T-cell (primary cell): ENCODE results near the gene MIER2. TPM values are rescaled to one million over a fixed set of nuclear protein-coding genes. Genes with fewer than 3 reads are reported as not detected.

Source experiments
- ATAC-seq, 4 experiments: fragments of 200-7000 bp in 3 of 4; fragments of 150-1000 bp in 1 of 4; cut with Tn5 transposase; replicated peaks in 1 of 4; 1 replicate in 3 of 4; 2 replicates in 1 of 4; pipeline ENCODE4 v1.10.0; 2021; ENCODE audit warnings: moderate library complexity in 3 of 4, mild to moderate bottlenecking in 2 of 4, moderate number of reproducible peaks in 1 of 4
- CTCF ChIA-PET, 2 donors: fragments of 300-600 bp; sonication (Branson Sonifier 250); formaldehyde crosslinking; loops; one replicate each; lab custom pipeline; 2022; ENCODE audit warnings: antibody characterized with exemption in 2 of 2; lab: Charles Lee
- POLR2A ChIA-PET, 2 donors: fragments of 300-600 bp; sonication (Branson Sonifier 250); formaldehyde crosslinking; loops; one replicate each; lab custom pipeline; 2022; ENCODE audit warnings: antibody characterized with exemption in 2 of 2; lab: Charles Lee
- DNase-seq, 35 experiments: peaks; one replicate each; pipeline versions ENCODE4 v3.0.0 to v3.0.0-alpha.2; 2013 to 2023
- H3K27ac ChIP-seq: one replicate; pipeline ENCODE4 v1.5.1; 2013; ENCODE audit warnings: low read length
- H3K27me3 ChIP-seq, 2 experiments: replicated peaks in 1 of 2; 1 replicate in 1 of 2; 2 replicates in 1 of 2; pipeline versions ENCODE4 v1.6.1 to v1.7.0; 2013; ENCODE audit warnings: low read length in 1 of 2, mixed read lengths in 1 of 2; ENCODE audit not compliant: control insufficient read depth in 2 of 2, insufficient read depth in 2 of 2; ENCODE audit errors: extremely low read depth in 1 of 2
- H3K36me3 ChIP-seq, 2 donors: 1 replicate in 1 of 2; 2 replicates in 1 of 2; pipeline versions ENCODE4 v1.6.1 to v1.7.0; 2013; ENCODE audit warnings: low read length in 1 of 2; ENCODE audit not compliant: control insufficient read depth in 2 of 2, insufficient read depth in 1 of 2; ENCODE audit errors: extremely low read depth in 1 of 2
- H3K4me1 ChIP-seq, 2 experiments: 1 replicate in 1 of 2; 2 replicates in 1 of 2; pipeline versions ENCODE4 v1.6.1 to v1.7.0; 2013; ENCODE audit warnings: low read length in 2 of 2, mixed read lengths in 1 of 2; ENCODE audit not compliant: insufficient read depth in 2 of 2, control insufficient read depth in 1 of 2; ENCODE audit errors: extremely low read depth in 1 of 2
- H3K4me3 ChIP-seq, 2 donors: 1 replicate in 1 of 2; 2 replicates in 1 of 2; pipeline versions ENCODE4 v1.5.1 to v1.7.0; 2013; ENCODE audit warnings: mild to moderate bottlenecking in 2 of 2, low read length in 1 of 2, moderate library complexity in 1 of 2; ENCODE audit not compliant: control insufficient read depth in 1 of 2; ENCODE audit errors: extremely low read depth in 1 of 2
- H3K9me3 ChIP-seq: 2 replicates; pipeline ENCODE4 v1.7.0; 2013
- H3K27ac Mint-ChIP-seq, 2 donors: one replicate each; pipeline ENCODE4 v1.8.0; 2020 to 2021; ENCODE audit warnings: mild to moderate bottlenecking in 2 of 2, mixed read lengths in 2 of 2
- H3K27me3 Mint-ChIP-seq, 2 donors: one replicate each; pipeline ENCODE4 v1.8.0; 2021 to 2022; ENCODE audit warnings: mixed read lengths in 2 of 2
- H3K36me3 Mint-ChIP-seq: one replicate; pipeline ENCODE4 v1.8.0; 2021; ENCODE audit warnings: mixed read lengths
- H3K4me1 Mint-ChIP-seq, 3 donors: one replicate each; pipeline ENCODE4 v1.8.0; 2020 to 2022; ENCODE audit warnings: mixed read lengths in 3 of 3, mild to moderate bottlenecking in 1 of 3
- H3K4me3 Mint-ChIP-seq, 3 donors: one replicate each; pipeline ENCODE4 v1.8.0; 2020 to 2022; ENCODE audit warnings: mild to moderate bottlenecking in 3 of 3, mixed read lengths in 3 of 3, moderate library complexity in 3 of 3
- H3K9me3 Mint-ChIP-seq, 3 donors: one replicate each; pipeline ENCODE4 v1.8.0; 2020 to 2022; ENCODE audit warnings: mixed read lengths in 3 of 3
- WGBS: methylation state at CpG from one replicate; pipeline ENCODE4 v1.1.5; 2013; ENCODE audit warnings: missing lambda C conversion rate; ENCODE audit not compliant: insufficient coverage; 5-methylcytosine and 5-hydroxymethylcytosine counted together
- total RNA-seq, 35 experiments: library from RNA in 6 of 35; stranded (reverse) in 6 of 35; fragments of 120-200 nt in 1 of 35; gene quantifications; one replicate each; pipeline versions ENCODE4 v1.2.1 to v1.2.4 and lab custom pipeline; 2013 to 2026

The MIER2 gene
- total RNA-seq, 5 donors from 2014 or later (not counting 1 experiment from before 2014, with no cell fraction given), result 13.1 to 23.2 (median 18.0) TPM

GRCh38 chr19:369256-369655 is 24.7 kb upstream of the MIER2 start:
- CTCF ChIA-PET, result no interaction called here
- no peak for ATAC-seq
- H3K27me3 Mint-ChIP-seq, result peaks cover 28 to 58% of the 10 kb centered on the region in 2 donors

DNA sequence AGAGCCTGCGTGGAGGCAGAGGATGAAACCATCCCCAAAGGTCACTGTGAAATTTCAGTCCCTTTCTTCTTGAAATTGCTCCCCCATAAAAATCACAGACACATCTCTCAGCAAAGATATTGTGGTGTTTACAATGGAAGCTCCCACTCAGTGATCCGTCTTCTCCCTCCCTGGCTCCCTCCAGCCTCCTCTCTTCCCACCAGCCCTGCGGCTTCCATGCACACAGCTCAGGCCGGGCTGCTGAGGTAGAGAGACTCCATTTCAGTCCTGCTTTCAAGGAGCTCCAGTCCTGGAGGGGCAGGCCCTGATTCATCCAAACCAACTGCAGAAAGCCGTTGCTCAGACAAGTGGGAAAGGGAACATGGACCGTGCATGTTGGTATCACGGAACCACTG is 24.0 kb upstream of the MIER2 start:
- Histone ChIP-seq H3K4me1 (no peaks in the 10 kb centered on the region), H3K4me3 (no peak overlapping the region), H3K36me3 (no peaks in the 10 kb centered on the region), H3K9me3 (no peaks in the 10 kb centered on the region), H3K27ac (no peak overlapping the region), H3K27me3 (peaks cover 0 to 53% of the 10 kb centered on the region in 2 experiments)
- Mint-ChIP-seq H3K36me3 (no peaks in the 10 kb centered on the region), H3K9me3 (no peaks in the 10 kb centered on the region), H3K27me3 (peaks cover 28 to 54% of the 10 kb centered on the region in 2 donors), H3K4me3 (no peak overlapping the region), H3K27ac (no peak overlapping the region), H3K4me1 (no peaks in the 10 kb centered on the region)
- WGBS, result 61% methylated on average over 3 of the region's 7 CpGs
- POLR2A ChIA-PET, result no interaction called here
- CTCF ChIA-PET, result no interaction called here
- DNase-seq (no peak), ATAC-seq (no peak)

More at GRCh38 chr19:369256-369655, 24.7 kb upstream of the MIER2 start:
- H3K4me1 ChIP-seq, result no peaks in the 10 kb centered on the region
- peaks cover 0 to 57% of the 10 kb centered on the region in 2 experiments for H3K27me3 ChIP-seq
- Mint-ChIP-seq H3K4me1 (no peaks in the 10 kb centered on the region), H3K4me3 (no peak overlapping the region), H3K9me3 (no peaks in the 10 kb centered on the region), H3K27ac (no peak overlapping the region), H3K36me3 (no peaks in the 10 kb centered on the region)
- 84% methylated on average over 11 of the region's 13 CpGs for WGBS
- no peaks in the 10 kb centered on the region for H3K9me3 ChIP-seq
- POLR2A ChIA-PET, result no interaction called here
- H3K27ac ChIP-seq, result no peak overlapping the region
- H3K4me3 ChIP-seq, result no peak overlapping the region
- no peak for DNase-seq
- H3K36me3 ChIP-seq, result no peaks in the 10 kb centered on the region

GRCh38 chr19:367963-368629 is 23.5 kb upstream of the MIER2 start:
- H3K9me3 Mint-ChIP-seq, result no peaks in the 10 kb centered on the region
- ATAC-seq (no peak), DNase-seq (no peak)
- no peaks in the 10 kb centered on the region for H3K4me1 ChIP-seq
- H3K27me3 ChIP-seq, result peaks cover 0 to 47% of the 10 kb centered on the region in 2 experiments
- H3K4me1 Mint-ChIP-seq, result no peaks in the 10 kb centered on the region
- no peak overlapping the region for H3K27ac ChIP-seq
- no peaks in the 10 kb centered on the region for H3K36me3 ChIP-seq
- H3K27me3 Mint-ChIP-seq, result peaks cover 28 to 51% of the 10 kb centered on the region in 2 donors
- 64% methylated on average over 11 of the region's 22 CpGs for WGBS
- no peaks in the 10 kb centered on the region for H3K9me3 ChIP-seq
- no peak overlapping the region for H3K4me3 Mint-ChIP-seq
- ChIA-PET POLR2A (no interaction called here), CTCF (no interaction called here)
- H3K27ac Mint-ChIP-seq, result no peak overlapping the region
- no peaks in the 10 kb centered on the region for H3K36me3 Mint-ChIP-seq
- H3K4me3 ChIP-seq, result no peak overlapping the region

GRCh38 chr19:367561-367960 is 23.0 kb upstream of the MIER2 start:
- Histone ChIP-seq H3K9me3 (no peaks in the 10 kb centered on the region), H3K36me3 (no peaks in the 10 kb centered on the region), H3K4me1 (no peaks in the 10 kb centered on the region), H3K27me3 (peaks cover 0 to 43% of the 10 kb centered on the region in 2 experiments), H3K27ac (no peak overlapping the region), H3K4me3 (no peak overlapping the region)
- 93% methylated on average over 3 of the region's 14 CpGs for WGBS
- Mint-ChIP-seq H3K9me3 (no peaks in the 10 kb centered on the region), H3K27ac (no peak overlapping the region), H3K27me3 (peaks cover 31 to 46% of the 10 kb centered on the region in 2 donors), H3K4me3 (no peak overlapping the region), H3K4me1 (no peaks in the 10 kb centered on the region), H3K36me3 (no peaks in the 10 kb centered on the region)
- ATAC-seq (no peak), DNase-seq (no peak)
- CTCF ChIA-PET, result no interaction called here
- POLR2A ChIA-PET, result no interaction called here

GRCh38 chr19:366951-367350 is 22.4 kb upstream of the MIER2 start:
- Histone ChIP-seq H3K36me3 (no peaks in the 10 kb centered on the region), H3K27me3 (peaks cover 0 to 39% of the 10 kb centered on the region in 2 experiments), H3K4me1 (no peaks in the 10 kb centered on the region), H3K4me3 (no peak overlapping the region), H3K9me3 (no peaks in the 10 kb centered on the region), H3K27ac (no peak overlapping the region)
- Mint-ChIP-seq H3K4me3 (no peak overlapping the region), H3K36me3 (no peaks in the 10 kb centered on the region), H3K9me3 (no peaks in the 10 kb centered on the region), H3K4me1 (no peaks in the 10 kb centered on the region), H3K27me3 (peaks cover 27 to 40% of the 10 kb centered on the region in 2 donors), H3K27ac (no peak overlapping the region)
- CTCF ChIA-PET, result no interaction called here
- WGBS, result 83% methylated on average over 7 of the region's 8 CpGs
- ATAC-seq (no peak), DNase-seq (no peak)
- POLR2A ChIA-PET, result no interaction called here

- Mint-ChIP-seq H3K27ac (no peak overlapping the region), H3K4me3 (no peak overlapping the region), H3K9me3 (no peaks in the 10 kb centered on the region), H3K36me3 (no peaks in the 10 kb centered on the region), H3K4me1 (no peaks in the 10 kb centered on the region), H3K27me3 (peaks cover 21 to 34% of the 10 kb centered on the region in 2 donors)
- WGBS, result 81% methylated on average over 7 of the region's 17 CpGs
- DNase-seq, result no peak
- Histone ChIP-seq H3K9me3 (no peaks in the 10 kb centered on the region), H3K4me3 (no peak overlapping the region), H3K27ac (no peak overlapping the region), H3K4me1 (no peaks in the 10 kb centered on the region), H3K36me3 (no peaks in the 10 kb centered on the region), H3K27me3 (peaks cover 0 to 33% of the 10 kb centered on the region in 2 experiments)
- ATAC-seq, result no peak
- CTCF ChIA-PET, result no interaction called here
- POLR2A ChIA-PET, result no interaction called here
Measured at GRCh38 chr19:366205-366783, 21.7 kb upstream of the MIER2 start.
